Cerebellar cortex (tissue), 1 donor: Measurements from ENCODE around the gene DLX5.

ENCODE experiments used
- DNase-seq: peaks from one replicate; pipeline ENCODE4 v3.0.0-alpha.2; 2015; ENCODE audit warnings: low spot score

The DLX5 gene

GRCh38 chr7:97005183-97006054 is 19.2 kb downstream of the DLX5 start, which contains the start of gene DLX6:
Gene DLX6 (plus strand): TSS chr7:97005553. CDS start chr7:97005978, 425 bp downstream.
- peak; percentile 6 for DNase-seq

- no peak for DNase-seq
Observed at GRCh38 chr7:97004247-97005182, 20.1 kb downstream of the DLX5 start.

GRCh38 chr7:97003262-97004246 is 21.1 kb downstream of the DLX5 start:
- DNase-seq, result no peak

- no peak for DNase-seq
Observed at GRCh38 chr7:97002555-97003261, 21.9 kb downstream of the DLX5 start.

- DNase-seq, result no peak
Observed at GRCh38 chr7:97001656-97002554, 22.7 kb downstream of the DLX5 start.

- no peak for DNase-seq
Observed at GRCh38 chr7:97001221-97001620, 23.4 kb downstream of the DLX5 start.

DNA sequence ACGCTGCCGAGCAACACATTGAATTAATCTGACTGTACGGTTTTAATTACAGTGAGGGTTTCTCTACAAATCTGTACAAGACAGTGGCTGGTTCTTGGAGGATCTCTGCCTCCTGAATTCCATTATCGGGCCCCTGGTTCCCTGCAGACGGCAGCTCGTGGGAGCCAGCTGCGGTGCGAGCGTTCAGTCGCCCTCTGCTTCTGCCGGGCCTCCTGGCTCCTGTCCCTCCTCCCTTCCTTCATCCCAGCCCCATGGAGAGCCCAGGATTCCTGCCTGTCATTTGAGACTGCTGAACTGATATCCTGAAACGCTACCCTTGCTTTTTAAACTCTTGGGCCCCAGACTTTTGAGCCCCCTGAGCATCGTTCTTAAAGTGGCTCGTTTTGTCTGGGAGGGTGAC is 25.9 kb downstream of the DLX5 start:
- no peak for DNase-seq

DNA sequence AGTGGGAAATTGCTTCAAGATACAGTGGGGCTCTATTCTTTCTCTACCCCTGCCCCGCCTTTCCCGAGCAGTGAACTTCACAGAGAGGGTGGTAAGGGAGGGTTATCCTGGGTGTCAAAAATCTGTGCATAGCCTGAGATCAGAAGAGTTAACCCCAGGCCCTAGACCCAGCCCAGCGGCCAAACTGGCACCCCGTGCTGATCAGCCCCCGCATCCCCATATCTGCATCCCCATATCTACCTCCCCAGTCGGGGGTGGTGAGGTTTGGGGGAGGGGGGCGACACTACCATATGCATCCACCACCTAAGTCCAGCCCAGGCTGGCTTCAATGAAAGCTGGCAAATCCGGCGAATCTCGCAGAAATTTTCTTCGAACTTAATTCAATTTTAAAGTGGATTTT is 26.3 kb downstream of the DLX5 start:
- DNase-seq, result no peak

DNA sequence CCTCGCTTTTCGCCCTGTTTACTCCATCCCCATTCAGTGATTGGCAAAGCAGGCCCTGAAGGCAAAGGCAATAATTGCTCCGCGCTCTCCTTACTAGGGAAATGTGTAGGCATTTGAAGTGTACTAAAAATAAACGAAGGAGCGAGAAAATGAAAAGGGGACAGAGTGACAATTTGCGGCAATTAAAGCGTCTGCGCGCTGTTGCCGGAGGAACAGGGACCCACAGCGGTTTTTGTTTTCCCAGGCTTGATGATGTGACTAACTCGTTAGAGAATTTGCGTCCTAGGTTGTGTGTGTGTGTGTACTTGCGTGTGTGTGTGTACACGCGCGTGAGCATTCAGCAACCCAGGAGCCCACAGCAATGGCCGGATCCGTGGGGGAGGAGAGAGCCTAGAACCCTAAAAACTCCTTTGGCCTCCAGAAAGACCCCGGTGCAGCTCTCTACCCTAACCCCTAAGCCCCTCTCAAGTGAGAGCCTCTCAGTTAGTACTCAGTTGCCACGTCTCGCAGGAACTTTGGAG is 27.1 kb downstream of the DLX5 start:
- DNase-seq, result no peak

GRCh38 chr7:96996958-96997511 is 27.6 kb downstream of the DLX5 start:
- no peak for DNase-seq

- DNase-seq, result no peak
Observed at GRCh38 chr7:96996111-96996957, 28.3 kb downstream of the DLX5 start.

GRCh38 chr7:96995406-96996110 is 29.1 kb downstream of the DLX5 start:
- no peak for DNase-seq

GRCh38 chr7:96993980-96994379 is 30.7 kb downstream of the DLX5 start:
- DNase-seq, result no peak

DNA sequence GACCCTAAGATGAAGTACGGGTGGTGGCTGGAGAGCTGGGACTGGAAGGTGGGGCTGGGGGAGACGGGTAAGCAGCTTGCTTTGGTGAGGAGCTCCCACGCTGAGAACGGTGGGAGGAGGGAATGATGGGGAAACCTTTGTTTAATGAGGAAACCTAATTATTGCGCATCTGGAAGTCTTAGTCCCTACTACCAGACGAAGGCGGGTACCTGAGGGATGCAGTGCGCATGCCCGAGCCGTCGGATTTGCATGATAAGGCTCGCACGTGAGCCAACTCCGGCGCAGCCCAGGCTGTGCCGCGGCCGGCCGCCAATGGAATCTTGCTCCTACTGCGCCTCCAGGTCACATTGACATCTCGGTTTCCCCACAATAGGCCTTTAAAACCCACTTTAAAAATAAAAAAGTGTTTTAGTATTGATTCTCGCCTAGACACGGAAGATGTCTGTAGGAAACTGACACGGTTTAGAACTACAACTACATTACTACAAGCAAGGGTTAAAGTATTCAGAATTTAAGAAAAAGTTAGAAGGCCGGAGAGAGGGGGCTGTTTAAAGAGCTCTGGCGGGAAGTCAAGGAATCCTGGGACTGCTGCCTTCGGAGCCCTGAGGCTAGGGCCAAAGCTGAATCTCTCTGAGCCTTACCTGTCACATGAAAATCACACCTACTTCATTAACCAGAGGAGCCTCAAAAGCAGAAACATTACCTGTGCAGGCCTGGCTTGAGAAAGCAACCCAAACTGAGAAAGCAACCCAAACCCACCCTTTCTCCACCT is 31.4 kb downstream of the DLX5 start:
- DNase-seq, result no peak

GRCh38 chr7:96992192-96993005 is 32.2 kb downstream of the DLX5 start:
- DNase-seq, result no peak
